NB4 (cell line): ENCODE measurements around the gene SPATA31C1.
"Not testable (repeated sequence)": the region's sequence is repeated elsewhere in the genome, so short reads cannot be mapped to it uniquely, and the experiment has no call there.

Experiments
- DNase-seq: peaks from one replicate; pipeline ENCODE4 v3.0.0; 2010; ENCODE audit warnings: low read depth
- H3K4me3 ChIP-seq: one replicate; pipeline ENCODE4 v1.5.1; 2011; ENCODE audit warnings: mild to moderate bottlenecking, low read depth, low read length, moderate library complexity
- MYC ChIP-seq: IDR thresholded peaks from 2 replicates; pipeline ENCODE4 v1.6.1; 2011; ENCODE audit warnings: low read depth, low read length
- POLR2A ChIP-seq: IDR thresholded peaks from 2 replicates; pipeline ENCODE4 v1.6.1; 2011; ENCODE audit warnings: mild to moderate bottlenecking; ENCODE audit not compliant: insufficient read length; ENCODE audit errors: extremely low read depth
- TF ChIP-seq, protein P1 (sequence below): IDR thresholded peaks from one replicate; pipeline ENCODE4 v1.5.1; 2012; ENCODE audit warnings: low read depth, low read length
- TF ChIP-seq, protein P2 (sequence below): IDR thresholded peaks from 2 replicates; pipeline ENCODE4 v1.6.1; 2011; ENCODE audit warnings: low read depth, low read length

SPATA31C1 gene

DNA sequence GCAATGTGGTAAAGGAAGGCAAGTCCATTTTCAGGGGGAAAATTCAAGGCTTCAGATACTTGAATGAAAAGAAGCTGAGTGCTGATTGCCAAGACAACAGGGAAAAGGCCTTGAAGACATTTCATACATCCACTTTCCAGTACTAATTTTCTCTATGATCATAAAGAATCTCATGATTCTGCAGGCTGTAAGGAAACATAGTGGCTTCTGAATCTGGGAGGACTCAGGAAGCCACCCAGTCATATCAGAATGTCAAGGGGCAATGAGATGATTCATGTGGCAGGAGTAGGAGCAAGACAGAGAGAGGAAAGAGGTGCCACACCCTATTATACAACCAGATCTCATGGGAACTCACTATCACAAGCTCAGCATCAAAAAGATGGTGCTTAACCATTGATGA lies 11.4 kb downstream of the SPATA31C1 start:
- H3K4me3 ChIP-seq, DNase-seq: not testable (repeated sequence)

DNA sequence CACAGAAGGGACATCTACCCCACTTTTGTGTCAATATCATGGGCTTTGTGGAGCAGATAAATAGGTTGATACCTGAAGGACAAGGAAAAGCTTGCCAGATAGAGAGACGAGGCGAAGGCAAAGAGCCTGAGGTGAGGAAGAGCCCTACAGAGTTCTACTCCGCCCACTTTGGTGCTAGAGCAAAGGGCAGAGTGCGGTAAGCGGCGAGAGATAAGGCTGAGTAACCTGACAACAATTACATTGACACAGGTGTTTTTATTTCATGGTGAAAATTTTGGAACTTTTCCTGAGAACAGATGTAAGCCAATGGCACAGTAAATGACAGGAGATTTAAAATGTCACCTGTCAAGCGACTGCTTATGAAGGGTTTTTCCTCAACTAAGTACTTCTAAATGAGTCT lies 16.7 kb downstream of the SPATA31C1 start:
- not testable (repeated sequence) for H3K4me3 ChIP-seq, DNase-seq

DNA sequence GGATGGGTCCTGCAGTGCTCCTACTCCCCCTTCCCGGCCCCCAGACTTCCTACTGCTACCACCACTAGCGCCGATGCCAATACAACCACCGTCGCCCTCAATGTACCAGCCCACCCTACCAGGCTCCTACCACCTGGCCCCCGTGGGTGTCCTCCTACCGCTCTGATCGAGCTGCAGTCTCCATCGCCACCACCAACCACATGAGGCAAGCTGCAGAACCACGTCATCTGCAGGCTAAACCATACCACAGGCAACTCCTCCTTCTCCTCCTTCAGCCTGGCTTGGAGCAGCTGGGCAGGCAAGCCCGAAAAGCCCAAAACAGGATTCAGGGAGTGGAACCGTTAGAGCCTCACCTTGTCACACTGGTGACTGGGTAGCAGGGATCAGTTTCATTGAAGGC lies 19.6 kb downstream of the SPATA31C1 start:
- H3K4me3 ChIP-seq, DNase-seq: not testable (repeated sequence)

DNA sequence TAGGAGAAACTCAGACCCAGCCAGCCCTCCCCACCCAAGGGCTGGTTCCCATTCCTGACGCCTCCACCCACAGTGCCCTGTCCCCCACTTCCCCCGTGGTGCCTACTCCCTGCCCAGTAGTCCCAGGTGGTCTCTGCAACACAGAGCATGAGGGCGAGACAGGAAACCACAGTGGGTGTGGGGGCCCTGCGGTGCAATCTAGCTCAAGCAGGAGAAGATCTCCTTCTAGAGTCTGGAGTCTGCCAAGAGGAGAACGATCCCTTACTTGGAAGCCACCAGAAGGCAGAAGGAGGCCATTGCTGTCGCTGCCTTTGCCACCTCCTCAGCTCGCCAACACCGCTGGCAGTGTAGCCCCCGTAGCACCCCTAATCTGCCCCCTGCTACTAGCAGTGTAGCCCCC lies 20.2 kb downstream of the SPATA31C1 start:
- H3K4me3 ChIP-seq, DNase-seq: not testable (repeated sequence)

DNA sequence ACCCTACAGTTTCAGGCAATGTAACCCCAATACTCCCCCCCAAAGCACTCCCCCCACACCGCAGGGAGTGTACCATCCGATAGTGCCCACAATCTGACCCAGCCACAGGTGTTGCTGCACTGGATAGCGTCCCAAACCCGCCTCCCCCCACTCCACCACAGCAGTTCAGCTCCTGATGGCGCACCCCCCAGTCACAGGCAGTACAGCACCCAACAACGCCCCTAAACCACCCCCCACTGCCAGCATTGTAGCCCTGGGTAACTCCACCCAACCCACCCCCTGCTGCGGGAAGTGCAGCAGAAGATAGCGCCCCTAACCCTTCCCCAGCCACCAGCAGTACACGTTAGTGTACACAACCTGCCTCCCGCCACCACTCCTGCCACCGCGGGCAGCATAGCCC lies 20.6 kb downstream of the SPATA31C1 start:
- not testable (repeated sequence) for DNase-seq, H3K4me3 ChIP-seq

DNA sequence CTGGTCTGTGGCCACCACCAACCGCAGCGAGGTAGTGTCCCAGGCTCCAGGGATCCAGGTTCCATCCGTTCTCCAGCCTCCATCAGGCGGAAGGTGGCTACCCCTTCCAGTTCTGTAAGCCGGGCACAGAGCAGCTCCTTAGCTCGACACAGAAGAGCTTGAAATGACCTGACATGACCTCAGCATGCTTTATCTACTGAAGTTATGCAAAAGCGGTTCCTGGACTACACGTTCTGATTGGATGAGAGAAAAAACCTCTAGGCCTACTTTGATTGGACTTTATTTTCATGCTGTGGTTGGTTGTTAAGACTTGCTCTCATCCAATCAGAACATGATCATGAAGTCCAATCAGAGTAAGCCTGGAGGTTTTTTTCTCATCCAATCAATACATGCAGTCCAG lies 21.3 kb downstream of the SPATA31C1 start:
- not testable (repeated sequence) for DNase-seq, H3K4me3 ChIP-seq

DNA sequence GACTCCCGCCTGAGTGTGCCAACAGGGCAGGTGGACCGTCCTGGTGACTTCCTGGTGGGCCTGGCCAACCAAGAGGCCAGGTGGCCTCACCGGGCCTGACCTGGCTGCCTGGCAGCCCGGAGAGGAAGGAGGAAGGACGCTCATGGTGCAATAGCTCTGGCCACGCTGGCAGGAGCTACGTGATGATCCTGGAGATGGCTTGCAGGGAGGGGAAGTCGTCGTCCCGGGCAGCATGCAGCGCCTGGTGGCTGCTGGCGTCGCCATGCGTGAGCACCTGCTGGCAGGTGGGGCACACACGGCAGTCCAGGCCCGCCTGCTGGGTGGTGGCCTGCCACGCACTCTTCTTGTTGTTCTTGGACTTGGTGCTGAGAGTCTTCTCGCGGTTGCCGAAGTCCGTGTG lies 26.3 kb downstream of the SPATA31C1 start:
- H3K4me3 ChIP-seq: no peak overlapping the region
- peak; percentile 12 for DNase-seq
- TF ChIP-seq, protein P1, sequence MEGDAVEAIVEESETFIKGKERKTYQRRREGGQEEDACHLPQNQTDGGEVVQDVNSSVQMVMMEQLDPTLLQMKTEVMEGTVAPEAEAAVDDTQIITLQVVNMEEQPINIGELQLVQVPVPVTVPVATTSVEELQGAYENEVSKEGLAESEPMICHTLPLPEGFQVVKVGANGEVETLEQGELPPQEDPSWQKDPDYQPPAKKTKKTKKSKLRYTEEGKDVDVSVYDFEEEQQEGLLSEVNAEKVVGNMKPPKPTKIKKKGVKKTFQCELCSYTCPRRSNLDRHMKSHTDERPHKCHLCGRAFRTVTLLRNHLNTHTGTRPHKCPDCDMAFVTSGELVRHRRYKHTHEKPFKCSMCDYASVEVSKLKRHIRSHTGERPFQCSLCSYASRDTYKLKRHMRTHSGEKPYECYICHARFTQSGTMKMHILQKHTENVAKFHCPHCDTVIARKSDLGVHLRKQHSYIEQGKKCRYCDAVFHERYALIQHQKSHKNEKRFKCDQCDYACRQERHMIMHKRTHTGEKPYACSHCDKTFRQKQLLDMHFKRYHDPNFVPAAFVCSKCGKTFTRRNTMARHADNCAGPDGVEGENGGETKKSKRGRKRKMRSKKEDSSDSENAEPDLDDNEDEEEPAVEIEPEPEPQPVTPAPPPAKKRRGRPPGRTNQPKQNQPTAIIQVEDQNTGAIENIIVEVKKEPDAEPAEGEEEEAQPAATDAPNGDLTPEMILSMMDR: no peak
- TF ChIP-seq MYC (no peak), POLR2A (no peak)
- TF ChIP-seq, protein P2, sequence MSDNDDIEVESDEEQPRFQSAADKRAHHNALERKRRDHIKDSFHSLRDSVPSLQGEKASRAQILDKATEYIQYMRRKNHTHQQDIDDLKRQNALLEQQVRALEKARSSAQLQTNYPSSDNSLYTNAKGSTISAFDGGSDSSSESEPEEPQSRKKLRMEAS: no peak

DNA sequence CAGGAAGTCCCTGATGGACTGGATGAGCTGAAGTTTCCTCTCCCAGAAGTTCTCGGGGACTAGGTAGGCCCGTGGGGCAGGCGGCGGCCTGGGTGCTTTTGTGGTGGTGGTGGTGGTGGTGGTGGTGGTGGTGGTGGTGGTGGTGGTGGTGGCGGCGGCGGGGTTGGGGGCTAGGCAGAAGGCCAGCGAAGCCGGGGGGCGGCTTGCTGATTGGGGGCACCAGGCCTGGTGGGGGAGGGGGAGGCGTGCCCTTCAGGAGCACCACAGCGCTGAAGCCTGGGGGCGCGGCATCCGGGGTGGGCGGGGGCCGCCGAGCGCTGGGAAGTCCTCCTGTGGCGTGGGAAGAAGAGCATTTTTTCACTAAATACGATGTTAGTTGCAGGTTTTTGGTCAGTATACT lies 26.9 kb downstream of the SPATA31C1 start:
- TF ChIP-seq MYC (no peak), POLR2A (no peak)
- TF ChIP-seq, protein P1: no peak
- TF ChIP-seq, protein P2: no peak
- DNase-seq: no peak
- H3K4me3 ChIP-seq: no peak overlapping the region

DNA sequence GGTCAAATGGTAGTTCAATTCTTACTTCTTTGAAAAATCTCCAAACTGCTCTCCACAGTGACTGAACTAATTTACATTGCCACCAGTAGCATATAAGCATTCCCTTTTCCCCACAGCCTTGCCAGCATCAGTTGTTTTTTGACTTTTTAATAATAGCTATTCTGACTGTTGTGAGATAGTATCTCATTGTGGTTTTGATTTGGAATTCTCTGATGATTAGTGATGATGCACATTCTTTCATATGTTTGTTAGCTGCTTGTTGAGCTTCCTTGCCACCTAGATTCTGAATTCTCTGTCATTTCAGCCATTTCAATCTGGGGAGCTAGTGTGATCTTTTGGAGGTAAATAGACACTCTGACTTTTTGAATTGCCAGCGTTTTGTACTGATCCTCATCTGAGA lies 32.5 kb downstream of the SPATA31C1 start:
- TF ChIP-seq, protein P1: no peak
- TF ChIP-seq POLR2A: no peak
- no peak for TF ChIP-seq MYC
- TF ChIP-seq, protein P2: no peak
- H3K4me3 ChIP-seq: no peak overlapping the region
- DNase-seq: no peak

DNA sequence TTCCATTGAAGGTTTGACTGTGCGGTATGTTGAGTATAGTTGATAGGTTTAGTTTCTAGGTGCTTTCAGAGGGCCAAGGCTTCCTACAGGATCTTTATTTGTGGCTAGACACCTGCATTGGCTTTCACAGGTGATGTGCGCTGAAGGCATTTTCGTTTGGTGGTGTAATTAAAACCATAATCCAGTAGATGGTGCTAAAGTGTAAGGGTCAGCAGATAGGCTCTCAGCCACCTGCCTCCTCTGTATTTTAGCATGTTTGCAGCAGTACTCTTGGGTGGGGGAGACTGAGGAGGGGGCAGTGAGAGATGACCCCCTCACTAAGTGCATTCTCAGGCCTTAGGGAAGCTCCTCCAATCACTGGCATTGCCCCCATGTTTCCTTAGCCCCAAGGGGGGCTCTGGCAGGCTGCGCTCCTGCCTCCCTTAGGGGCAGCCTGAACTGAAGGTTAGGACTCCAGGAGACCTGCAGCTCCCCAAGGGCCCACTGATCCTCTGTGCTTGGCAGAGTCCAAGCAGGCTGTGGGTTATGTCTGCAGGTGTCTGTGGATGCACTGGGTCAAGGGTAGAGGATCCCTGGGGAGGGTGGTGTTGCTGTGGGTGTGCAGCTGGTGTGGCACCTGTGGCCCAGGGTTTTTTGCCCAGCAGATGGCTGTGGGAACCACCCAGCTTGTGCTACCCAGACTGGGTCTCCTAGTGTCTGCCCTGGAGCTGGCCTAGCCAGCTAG lies 33.2 kb downstream of the SPATA31C1 start:
- TF ChIP-seq MYC: no peak
- TF ChIP-seq POLR2A: no peak
- TF ChIP-seq, protein P2: no peak
- DNase-seq: peak; percentile 54
- no peak overlapping the region for H3K4me3 ChIP-seq
